Inferior parietal cortex (tissue), 1 donor: Measurements from ENCODE around the gene CXorf49.
"Not testable (repeated sequence)": the region's sequence is repeated elsewhere in the genome, so short reads cannot be mapped to it uniquely, and the experiment has no call there.

ENCODE experiments used
- DNase-seq: peaks from one replicate; pipeline ENCODE4 v3.0.0-alpha.2; 2016; ENCODE audit errors: extremely low spot score

CXorf49 gene

DNA sequence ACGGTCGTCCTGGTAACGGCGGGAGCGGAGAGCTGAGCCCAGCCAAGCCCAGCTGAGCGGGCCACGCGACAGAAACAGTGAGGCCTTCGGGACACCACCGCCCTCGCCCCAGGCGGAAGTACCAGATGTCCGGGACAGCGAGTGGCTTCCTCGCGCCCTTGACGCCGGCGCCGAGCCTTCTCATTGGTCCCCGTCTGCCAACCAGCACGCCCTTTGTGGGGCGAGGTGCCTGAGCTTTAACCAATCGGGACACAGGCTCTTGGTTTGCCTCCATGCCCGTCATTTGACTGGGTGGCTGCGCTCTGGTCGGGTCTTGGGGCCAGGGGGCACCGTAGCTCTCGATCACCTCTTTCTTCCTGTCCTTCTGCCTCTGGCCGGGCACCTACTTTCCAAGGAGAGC is at the start of gene CXorf49:
TSS of gene CXorf49 (minus strand) at position 101 of the 400 bp plus-strand sequence. CDS start 134 bp downstream, outside the sequence.
- DNase-seq, result not testable (repeated sequence)

GRCh38 chrX:71767134-71767533 is 49.0 kb upstream of the CXorf49 start:
- DNase-seq, result not testable (repeated sequence)

DNA sequence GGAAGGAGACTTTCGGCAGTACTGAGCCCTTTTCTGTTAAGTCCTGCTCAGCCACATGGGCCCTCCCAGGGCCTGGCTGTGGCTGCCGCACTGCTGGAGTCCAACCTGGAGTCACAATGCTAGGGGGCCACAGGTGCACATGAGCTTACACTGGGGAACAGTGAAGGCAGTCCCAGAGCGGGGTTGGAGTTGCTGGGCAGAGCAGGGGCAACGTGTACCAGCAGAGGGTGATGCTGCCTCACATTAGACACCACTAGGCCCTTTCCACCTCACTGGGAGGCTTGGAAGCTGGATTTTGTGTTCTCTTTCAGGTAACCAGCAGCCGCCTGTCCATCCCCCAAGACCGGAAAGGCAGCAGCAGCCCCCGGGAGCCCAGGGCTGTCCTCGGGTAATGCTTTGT is 47.5 kb upstream of the CXorf49 start:
- not testable (repeated sequence) for DNase-seq

GRCh38 chrX:71764832-71765231 is 46.7 kb upstream of the CXorf49 start:
- not testable (repeated sequence) for DNase-seq

DNA sequence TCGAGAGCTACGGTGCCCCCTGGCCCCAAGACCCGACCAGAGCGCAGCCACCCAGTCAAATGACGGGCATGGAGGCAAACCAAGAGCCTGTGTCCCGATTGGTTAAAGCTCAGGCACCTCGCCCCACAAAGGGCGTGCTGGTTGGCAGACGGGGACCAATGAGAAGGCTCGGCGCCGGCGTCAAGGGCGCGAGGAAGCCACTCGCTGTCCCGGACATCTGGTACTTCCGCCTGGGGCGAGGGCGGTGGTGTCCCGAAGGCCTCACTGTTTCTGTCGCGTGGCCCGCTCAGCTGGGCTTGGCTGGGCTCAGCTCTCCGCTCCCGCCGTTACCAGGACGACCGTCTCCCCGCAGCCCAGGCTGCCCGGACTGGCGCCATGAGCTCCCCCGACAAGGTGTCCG is 45.0 kb upstream of the CXorf49 start, which contains the start of gene CXorf49B:
TSS of gene CXorf49B (plus strand) at position 301 of the 400 bp plus-strand sequence. CDS start at position 376, 75 bp downstream.
- not testable (repeated sequence) for DNase-seq

DNA sequence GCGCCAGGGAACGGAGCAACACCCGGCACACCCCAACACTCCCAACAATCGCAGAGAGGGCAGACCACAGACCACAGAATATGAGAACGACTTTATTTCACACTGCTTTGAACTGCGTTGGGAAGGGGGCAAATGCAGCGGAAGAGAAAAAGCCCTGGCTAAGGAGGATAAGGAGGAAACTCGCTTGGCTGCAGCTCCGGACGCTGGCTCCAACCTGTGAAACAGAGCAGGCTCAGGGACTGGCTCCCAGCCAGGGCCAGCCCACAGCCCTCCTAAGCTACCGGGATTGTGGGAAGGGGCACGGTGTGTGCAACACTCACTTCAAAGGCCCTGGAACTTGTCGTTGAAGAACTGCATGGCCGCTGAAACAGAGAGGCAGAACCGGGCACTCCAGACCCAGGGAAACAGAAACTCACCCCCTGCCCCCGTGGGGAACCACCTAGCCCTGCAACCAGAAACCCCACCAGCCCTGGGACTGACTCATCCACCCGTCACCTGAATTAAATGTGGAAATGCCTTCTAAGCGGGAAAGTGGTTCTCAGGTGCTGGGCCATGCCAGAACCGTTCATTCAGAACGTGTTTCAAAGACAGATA is 42.7 kb upstream of the CXorf49 start:
- not testable (repeated sequence) for DNase-seq

DNA sequence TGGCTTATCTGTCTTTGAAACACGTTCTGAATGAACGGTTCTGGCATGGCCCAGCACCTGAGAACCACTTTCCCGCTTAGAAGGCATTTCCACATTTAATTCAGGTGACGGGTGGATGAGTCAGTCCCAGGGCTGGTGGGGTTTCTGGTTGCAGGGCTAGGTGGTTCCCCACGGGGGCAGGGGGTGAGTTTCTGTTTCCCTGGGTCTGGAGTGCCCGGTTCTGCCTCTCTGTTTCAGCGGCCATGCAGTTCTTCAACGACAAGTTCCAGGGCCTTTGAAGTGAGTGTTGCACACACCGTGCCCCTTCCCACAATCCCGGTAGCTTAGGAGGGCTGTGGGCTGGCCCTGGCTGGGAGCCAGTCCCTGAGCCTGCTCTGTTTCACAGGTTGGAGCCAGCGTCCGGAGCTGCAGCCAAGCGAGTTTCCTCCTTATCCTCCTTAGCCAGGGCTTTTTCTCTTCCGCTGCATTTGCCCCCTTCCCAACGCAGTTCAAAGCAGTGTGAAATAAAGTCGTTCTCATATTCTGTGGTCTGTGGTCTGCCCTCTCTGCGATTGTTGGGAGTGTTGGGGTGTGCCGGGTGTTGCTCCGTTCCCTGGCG is 2.3 kb upstream of the CXorf49 start:
- not testable (repeated sequence) for DNase-seq

- DNase-seq, result not testable (repeated sequence)
Measured at GRCh38 chrX:71719195-71719594, 1.1 kb upstream of the CXorf49 start.

- DNase-seq, result not testable (repeated sequence)
Measured at GRCh38 chrX:71716323-71716722, 1.8 kb downstream of the CXorf49 start.

GRCh38 chrX:71715551-71715950 is 2.5 kb downstream of the CXorf49 start:
- not testable (repeated sequence) for DNase-seq

DNA sequence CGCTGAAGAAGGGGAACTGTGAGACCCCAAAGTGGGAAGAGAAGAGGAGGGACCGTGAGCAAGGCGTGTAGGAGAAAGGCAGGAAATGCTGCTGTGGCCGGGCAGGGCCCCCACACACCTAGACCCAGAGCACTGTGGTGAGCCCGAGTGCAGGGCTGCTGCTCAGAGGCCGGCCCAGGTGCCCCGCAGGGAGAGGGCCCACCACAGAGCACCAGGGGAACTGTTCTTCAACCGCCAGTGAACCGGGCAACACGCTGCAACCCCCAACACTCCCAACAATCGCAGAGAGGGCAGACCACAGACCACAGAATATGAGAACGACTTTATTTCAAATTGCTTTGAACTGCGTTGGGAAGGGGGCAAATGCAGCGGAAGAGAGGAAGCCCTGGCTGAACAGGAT is 4.0 kb downstream of the CXorf49 start:
- not testable (repeated sequence) for DNase-seq

GRCh38 chrX:71702853-71703252 is 15.2 kb downstream of the CXorf49 start:
- not testable (repeated sequence) for DNase-seq

DNA sequence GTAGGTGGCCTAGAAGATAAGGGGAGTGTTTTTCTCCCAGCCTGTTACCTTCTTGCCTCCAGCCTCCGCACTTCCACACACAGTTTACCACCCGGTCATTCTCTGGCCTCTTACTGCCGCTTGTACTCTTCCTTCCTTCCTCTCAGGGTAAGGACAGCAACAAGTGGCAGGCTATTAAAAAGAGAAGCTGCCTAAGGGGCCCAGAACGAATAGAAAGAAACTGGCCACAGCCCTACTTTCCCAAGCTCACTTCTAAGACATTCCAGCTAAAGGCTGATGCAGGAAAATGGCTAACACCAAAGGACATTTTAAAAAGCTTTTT is 19.1 kb downstream of the CXorf49 start:
- DNase-seq, result not testable (repeated sequence)

DNA sequence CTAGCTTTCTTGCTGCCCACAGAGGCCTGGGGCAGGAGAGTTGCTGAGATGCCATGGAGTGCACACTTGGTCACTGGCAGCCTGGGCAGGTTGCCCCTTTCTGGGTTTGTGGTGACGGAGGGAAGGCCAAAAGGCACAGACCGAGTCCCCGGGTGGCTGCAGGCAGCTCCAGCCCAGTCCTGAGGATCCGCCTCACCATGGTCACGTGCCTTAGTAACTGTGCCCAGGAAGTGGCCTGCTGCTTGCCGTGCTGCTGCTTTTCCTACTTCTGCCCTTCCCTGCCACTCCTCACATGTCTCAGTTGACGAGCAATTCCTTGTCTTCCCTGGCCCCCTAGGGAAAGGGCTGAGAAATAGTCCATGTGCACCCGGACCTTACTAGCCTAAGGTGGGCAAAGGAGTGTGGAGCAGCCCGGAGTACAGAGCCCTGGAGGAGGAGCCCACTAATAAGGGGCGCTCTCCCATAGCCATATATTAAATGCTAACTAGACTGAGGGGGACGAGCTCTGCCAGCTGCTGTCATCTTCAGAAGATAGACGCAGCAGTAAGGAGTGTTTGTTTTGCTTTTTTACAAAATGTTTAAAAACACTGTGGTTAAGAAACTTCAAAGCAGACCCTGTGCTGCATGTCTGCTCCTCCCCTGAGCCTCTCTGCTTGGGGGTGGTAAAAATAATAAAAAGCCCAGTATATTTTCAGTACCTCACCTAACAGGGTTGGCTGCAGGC is 19.6 kb downstream of the CXorf49 start:
- DNase-seq, result not testable (repeated sequence)

- not testable (repeated sequence) for DNase-seq
Measured at GRCh38 chrX:71697466-71698298, 20.4 kb downstream of the CXorf49 start.

- DNase-seq, result not testable (repeated sequence)
Measured at GRCh38 chrX:71696641-71697465, 21.2 kb downstream of the CXorf49 start.

- DNase-seq, result no peak
Measured at GRCh38 chrX:71679575-71680207, 38.4 kb downstream of the CXorf49 start.

DNA sequence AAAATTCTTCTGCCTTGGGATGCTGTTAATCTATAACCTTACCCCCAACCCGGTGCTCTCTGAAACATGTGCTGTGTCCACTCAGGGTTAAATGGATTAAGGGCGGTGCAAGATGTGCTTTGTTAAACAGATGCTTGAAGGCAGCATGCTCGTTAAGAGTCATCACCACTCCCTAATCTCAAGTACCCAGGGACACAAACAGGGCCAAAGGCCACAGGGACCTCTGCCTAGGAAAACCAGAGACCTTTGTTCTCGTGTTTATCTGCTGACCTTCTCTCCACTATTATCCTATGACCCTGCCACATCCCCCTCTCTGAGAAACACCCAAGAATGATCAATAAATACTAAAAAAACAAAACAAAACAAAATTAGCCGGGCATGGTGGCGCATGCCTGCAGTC is 40.9 kb downstream of the CXorf49 start:
- DNase-seq, result not testable (repeated sequence)

- DNase-seq, result not testable (repeated sequence)
Measured at GRCh38 chrX:71676068-71676795, 41.9 kb downstream of the CXorf49 start.

DNA sequence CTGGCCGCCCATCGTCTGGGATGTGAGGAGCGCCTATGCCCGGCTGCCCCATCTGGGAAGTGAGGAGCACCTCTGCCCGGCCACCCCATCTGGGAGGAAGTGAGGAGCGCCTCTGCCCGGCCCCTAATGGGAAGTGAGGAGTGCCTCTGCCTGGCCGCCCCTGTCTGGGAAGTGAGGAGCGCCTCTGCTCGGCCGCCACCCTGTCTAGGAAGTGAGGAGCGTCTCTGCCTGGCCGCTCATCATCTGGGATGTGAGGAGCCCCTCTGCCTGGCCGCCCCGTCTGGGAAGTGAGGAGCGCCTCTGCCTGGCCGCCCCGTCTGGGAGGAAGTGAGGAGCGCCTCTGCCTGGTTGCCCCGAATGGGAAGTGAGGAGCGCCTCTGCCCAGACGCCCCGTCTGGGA is 42.4 kb downstream of the CXorf49 start:
- DNase-seq, result not testable (repeated sequence)
